HG03097 (cell line): ENCODE measurements around the gene PPM1D.

Experiments
- ATAC-seq: cut with Tn5 transposase; IDR thresholded peaks from one replicate; pipeline ENCODE4 v1.9.1; 2021; ENCODE audit not compliant: unreplicated experiment, low FRiP score

The PPM1D gene

DNA sequence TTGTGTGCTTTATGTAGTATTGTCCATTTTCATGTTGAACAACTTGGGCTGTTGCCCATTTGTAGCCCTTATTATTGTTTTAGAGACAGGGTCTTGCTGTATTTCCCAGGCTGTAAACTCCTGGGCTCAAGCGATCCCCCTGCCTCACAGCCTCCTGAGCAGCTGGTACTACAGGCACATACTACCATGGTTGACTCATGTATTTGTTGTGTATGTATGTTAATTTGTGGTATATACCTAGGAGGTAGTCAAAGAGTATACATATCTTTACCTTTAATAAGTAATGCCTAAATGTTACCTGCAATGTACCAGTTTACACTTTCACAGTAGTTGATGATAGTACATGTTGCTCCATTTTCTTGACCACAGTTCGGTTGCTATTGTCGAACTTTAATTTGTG lies 18.1 kb downstream of the PPM1D start:
- no peak for ATAC-seq

GRCh38 chr17:60618854-60619526 lies 19.0 kb downstream of the PPM1D start:
- ATAC-seq, result no peak

GRCh38 chr17:60622961-60623360 lies 23.0 kb downstream of the PPM1D start:
- ATAC-seq, result no peak

DNA sequence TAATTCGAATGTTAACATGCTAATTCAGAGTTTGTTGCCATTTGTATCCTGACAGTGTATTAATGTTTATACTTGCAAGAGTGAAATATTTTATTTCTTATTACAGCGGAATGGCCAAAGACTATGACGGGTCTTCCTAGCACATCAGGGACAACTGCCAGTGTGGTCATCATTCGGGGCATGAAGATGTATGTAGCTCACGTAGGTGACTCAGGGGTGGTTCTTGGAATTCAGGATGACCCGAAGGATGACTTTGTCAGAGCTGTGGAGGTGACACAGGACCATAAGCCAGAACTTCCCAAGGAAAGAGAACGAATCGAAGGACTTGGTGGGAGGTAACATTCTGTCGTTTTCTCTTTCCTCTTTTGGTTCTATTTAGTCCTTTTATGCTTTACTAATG lies 23.4 kb downstream of the PPM1D start:
- no peak for ATAC-seq

DNA sequence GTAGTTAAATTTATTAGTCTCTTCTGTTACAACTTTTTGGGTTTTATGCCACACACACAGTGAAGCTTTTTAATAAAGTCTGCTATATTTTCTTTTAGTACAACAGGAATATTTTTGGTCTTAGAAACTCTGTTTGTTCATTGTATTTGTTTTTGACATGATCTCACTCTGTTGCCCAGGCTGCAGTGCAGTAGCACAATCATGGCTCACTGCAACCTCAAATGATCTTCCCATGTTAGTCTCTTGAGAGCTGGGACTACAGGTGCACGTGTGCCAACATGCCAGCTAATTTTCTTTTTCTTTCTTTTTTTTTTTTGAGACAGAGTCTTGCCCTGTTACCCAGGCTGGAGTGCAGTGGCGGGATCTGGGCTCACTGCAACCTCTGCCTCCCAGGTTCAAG lies 27.1 kb downstream of the PPM1D start:
- no peak for ATAC-seq

GRCh38 chr17:60628252-60628889 lies 28.4 kb downstream of the PPM1D start:
- ATAC-seq, result no peak

- no peak for ATAC-seq
Observed at GRCh38 chr17:60629120-60629519, 29.1 kb downstream of the PPM1D start.

- no peak for ATAC-seq
Observed at GRCh38 chr17:60630352-60630751, 30.4 kb downstream of the PPM1D start.

- ATAC-seq, result no peak
Observed at GRCh38 chr17:60631119-60631518, 31.1 kb downstream of the PPM1D start.

- no peak for ATAC-seq
Observed at GRCh38 chr17:60637683-60638082, 37.7 kb downstream of the PPM1D start.

DNA sequence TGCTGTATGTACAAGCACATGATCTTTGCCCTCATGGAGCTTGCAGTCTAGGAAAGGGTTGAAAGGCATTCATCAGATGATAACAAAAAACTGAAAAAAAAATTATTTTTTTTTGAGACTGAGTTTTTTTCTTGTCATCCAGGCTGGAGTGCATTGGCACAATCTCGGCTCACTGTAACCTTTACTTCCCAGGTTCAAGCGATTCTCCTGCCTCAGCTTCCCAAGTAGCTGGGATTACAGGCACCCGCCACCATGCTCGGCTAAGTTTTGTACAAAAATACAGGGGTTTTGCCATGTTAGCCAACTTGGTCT lies 39.0 kb downstream of the PPM1D start:
- no peak for ATAC-seq

GRCh38 chr17:60640503-60640902 lies 40.5 kb downstream of the PPM1D start:
- no peak for ATAC-seq

DNA sequence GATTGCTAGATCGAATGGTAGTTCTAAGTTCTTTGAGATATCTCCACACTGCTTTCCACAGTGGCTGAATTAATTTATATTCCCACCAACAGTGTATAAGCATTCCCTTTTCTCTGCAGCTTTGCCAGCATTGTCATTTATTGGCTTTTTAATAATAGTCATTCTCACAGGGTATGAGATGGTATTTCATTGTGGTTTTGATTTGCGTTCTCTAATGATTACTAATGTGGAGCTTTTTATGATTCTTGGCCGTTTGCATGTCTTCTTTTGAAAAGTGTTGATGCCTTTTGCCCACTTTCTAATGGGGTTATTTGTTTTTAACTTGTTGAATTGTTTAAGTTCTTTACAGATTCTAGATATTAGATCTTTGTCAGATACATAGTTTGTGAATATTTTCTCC lies 41.1 kb downstream of the PPM1D start:
- ATAC-seq, result no peak

DNA sequence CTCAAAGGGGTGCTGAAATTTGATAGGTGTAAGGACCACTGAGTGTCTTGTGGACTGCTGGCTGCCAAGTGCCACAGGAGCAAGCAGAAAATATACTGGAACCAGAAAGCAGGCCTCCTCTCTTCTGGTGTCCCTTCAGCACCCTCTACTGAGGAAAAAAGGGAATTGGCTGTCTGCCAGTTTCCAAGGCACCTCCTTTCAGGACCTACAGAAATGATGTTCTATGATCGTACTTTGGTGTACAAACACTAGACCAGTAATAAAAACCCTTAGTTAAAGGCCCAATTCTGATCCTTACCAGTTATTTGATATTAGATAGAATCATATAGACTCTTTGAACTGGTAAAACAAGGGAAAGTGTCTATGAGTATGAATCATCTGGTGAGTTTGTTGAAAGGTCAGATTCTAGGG lies 41.8 kb downstream of the PPM1D start:
- ATAC-seq, result no peak

DNA sequence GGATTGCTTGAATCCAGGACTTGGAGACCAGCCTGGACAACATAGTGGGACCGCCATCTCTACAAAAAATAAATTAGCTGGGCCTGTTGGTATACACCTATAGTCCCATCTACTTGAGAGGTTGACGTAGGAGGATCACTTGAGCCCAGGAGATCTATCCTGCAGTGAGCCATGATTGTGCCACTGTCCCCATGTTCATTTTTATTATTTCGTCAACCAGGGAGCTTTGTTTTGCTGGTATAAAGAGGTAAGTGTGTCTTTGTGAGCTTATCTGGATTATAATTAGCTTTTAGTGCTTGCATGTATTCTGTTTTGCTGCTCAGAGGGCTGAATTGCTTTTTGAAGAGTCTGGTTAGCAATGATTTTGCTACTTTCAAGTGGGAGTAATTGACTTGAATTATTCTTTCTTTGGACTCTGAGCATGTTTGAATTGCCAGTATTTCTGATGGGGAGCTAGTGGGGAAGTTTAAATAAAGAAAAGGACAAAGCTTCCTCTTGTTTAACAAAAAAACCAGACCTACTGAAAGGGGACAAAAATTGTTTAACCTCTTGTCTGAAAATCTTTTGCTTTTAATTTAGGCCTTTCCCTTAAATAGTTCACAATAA lies 46.0 kb downstream of the PPM1D start:
- ATAC-seq, result no peak

DNA sequence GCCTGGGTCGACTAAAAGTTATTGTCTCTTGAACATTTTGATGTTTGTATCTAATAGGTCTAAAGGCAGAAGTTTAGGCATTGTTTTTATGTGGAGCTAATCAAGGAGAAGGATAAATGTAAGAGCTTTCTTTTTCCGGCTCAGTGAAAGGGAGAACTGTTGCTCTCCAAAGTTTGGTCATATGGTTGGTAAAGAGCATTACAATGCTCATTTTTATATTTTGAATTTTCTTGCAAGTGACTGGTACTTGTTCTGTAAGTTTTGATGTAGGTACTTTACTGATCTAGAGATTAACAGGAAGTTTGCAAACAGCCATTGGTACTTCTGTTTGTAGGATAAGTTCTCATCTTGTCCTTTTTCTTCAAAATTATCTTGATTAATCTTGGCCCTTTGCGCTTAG lies 46.7 kb downstream of the PPM1D start:
- ATAC-seq, result no peak

GRCh38 chr17:60647705-60648104 lies 47.7 kb downstream of the PPM1D start:
- no peak for ATAC-seq

GRCh38 chr17:60652454-60653247 lies 52.7 kb downstream of the PPM1D start:
- peak; percentile 87 for ATAC-seq

DNA sequence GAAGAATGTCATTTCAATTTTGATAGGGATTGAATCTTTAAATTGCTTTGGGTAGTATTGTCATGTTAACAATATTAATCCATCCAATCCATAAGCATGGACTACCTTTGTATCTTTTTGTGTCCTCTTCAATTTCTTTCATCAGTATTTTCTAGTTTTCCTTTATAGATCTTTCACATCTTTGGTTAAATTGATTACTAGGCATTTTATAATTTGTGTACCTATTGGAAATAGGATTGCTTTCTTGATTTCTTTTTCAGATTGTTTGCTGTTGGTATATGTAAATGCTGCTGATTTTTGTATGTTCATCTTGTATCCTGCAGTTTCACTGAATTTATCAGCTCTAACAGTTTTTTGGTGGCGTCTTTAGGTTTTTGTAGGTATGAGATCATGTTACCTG lies 53.6 kb downstream of the PPM1D start:
- no peak for ATAC-seq

DNA sequence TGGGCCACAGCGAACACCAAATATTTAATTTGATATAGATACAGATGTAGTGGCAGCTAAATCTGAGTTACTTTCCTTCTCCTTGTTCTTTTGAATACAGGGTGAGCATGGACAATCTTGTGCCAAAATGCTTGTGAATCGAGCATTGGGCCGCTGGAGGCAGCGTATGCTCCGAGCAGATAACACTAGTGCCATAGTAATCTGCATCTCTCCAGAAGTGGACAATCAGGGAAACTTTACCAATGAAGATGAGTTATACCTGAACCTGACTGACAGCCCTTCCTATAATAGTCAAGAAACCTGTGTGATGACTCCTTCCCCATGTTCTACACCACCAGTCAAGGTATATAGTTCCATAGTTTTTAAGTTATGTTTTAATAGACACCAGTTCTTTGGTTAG lies 56.5 kb downstream of the PPM1D start:
- no peak for ATAC-seq

DNA sequence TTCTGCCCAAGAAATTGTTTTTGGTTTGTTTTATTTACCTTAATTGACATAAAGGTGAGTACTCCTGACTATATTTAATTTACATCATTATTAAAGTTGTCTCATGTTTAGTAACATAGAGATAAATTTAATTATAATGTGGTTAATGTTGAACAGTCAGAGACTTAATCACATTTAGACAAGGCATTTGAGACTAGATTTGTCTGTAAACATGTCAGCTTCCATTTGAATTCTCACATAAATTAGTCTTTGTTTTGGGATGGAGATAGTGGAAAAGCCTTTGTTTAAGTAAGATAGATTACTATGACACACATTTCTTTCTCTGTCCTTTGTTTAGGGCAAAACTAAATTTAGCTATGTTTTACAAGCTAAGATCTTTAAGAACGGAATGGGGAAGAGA lies 59.2 kb downstream of the PPM1D start:
- ATAC-seq, result no peak

- no peak for ATAC-seq
Observed at GRCh38 chr17:60661489-60661888, 61.5 kb downstream of the PPM1D start.
